Measurements from ENCODE around the gene DPPA2.

Gene DPPA2

DNA sequence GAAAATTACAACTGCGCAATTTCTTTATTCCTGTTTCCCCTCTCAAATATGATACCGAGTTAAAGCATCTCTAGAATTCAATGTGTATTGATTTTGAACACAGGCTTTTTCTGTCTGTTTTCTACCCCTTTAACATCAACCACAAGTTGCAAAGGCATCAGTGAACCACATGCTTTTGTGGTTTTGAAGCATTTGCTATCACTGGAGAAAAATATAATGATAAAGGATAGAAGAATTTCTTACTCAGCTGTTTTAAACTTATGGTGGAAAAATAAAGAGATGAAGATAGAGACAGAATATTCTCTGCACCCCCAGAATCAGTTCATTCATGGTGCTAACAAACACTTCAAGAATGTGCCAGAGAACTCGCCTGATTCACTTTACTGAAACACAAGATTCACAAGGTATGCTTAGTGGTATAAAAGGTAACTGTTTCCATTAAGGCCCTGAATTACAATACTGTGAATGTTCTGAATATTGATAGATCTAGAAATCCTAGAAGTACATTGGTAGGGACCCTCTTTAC lies 30.5 kb upstream of the DPPA2 start:
- TF ChIP-seq POU2F2 (IDR thresholded peaks at IDR 0.05; ENCODE audit: low read depth, low read length), result no peak
- TF ChIP-seq SPI1 (IDR thresholded peaks at IDR 0.05; ENCODE audit: low read depth, low read length), result no peak
- TF ChIP-seq POLR2AphosphoS5 (IDR thresholded peaks at IDR 0.05; ENCODE audit: low read depth, low read length), result no peak
- no peak for TF ChIP-seq PAX5 (IDR thresholded peaks at IDR 0.05; ENCODE audit: insufficient read depth, low read length, severe bottlenecking)
- DNase-seq (ENCODE audit: insufficient read length, low spot score) (no peak), FAIRE-seq (no peak)

DNA sequence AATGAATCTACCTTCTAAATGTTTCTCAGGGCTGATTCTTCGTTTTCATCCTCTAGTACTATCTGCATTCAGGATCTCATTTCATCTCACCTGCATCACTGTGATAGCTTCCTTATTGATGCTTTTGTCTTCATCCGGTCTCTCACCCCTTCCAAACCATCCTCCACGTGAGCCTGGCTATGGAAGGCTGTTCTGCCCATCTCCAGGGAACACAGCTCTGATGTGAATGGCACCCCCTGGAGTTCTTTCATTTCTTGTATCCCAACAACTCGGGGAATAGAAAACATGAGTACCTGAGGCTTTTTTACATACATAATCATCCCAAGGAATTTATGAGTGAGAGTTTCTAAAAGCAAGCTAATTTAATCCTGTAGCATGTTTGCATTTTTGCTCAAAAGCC lies 29.8 kb upstream of the DPPA2 start:
- FAIRE-seq (no peak), DNase-seq (ENCODE audit: insufficient read length, low spot score) (no peak)
- TF ChIP-seq SPI1 (IDR thresholded peaks at IDR 0.05; ENCODE audit: low read depth, low read length) (no peak), POLR2AphosphoS5 (IDR thresholded peaks at IDR 0.05; ENCODE audit: low read depth, low read length) (no peak), POLR2A (IDR thresholded peaks at IDR 0.05; ENCODE audit: low read depth, low read length) (no peak), PAX5 (IDR thresholded peaks at IDR 0.05; ENCODE audit: insufficient read depth, low read length, severe bottlenecking) (no peak), TAF1 (IDR thresholded peaks at IDR 0.05; ENCODE audit: low read depth, low read length) (no peak), POU2F2 (IDR thresholded peaks at IDR 0.05; ENCODE audit: low read depth, low read length) (no peak)

DNA sequence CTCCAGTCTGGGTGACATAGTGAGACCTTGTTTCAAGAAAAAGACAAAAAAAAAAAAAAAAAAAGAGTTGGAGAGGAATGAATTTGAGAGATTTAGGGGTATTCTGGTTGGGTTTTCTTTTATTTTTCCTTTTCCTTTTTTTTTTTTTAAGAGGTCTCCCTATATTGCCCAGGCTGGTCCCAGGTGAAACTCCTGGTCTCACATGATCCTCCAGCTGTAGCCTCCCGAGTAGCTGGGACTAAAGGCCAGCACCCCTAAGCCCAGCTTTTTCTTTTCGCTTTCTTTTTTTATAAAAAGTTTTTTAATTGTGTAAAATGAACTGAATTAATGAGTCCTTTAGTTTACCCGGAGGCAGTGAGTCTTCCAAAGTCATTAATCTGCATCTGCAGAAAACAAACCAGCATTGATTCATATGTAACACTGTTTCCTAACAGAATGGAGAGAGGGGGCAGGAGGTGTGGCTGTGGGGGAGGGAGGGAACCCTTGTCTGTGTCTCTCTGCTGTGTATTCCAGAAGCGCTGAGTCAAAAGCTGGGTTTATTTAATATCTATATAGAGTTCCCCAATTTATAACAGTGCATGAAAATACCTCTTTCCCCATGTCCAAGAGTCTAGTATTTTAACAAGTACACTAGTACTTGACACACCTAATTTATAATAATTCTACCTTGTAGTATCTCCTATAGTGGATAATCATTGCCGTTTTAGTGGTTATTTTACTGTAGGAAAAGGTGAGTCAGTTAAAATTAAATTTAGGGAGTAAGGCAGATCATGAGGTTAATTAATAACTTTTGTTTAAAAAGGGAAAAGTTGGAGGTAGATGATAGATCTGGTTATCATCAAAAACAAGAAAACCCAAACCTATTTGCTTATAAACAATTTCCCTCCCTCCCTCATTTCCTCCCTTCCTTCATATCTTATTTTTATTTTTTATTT lies 23.7 kb upstream of the DPPA2 start:
- no peak for FAIRE-seq
- no peak for DNase-seq (ENCODE audit: insufficient read length, low spot score)
- TF ChIP-seq POLR2A (IDR thresholded peaks at IDR 0.05; ENCODE audit: low read depth, low read length) (no peak), POU2F2 (IDR thresholded peaks at IDR 0.05; ENCODE audit: low read depth, low read length) (no peak), POLR2AphosphoS5 (IDR thresholded peaks at IDR 0.05; ENCODE audit: low read depth, low read length) (no peak), PAX5 (IDR thresholded peaks at IDR 0.05; ENCODE audit: insufficient read depth, low read length, severe bottlenecking) (no peak), SPI1 (IDR thresholded peaks at IDR 0.05; ENCODE audit: low read depth, low read length) (no peak), TAF1 (IDR thresholded peaks at IDR 0.05; ENCODE audit: low read depth, low read length) (no peak)

DNA sequence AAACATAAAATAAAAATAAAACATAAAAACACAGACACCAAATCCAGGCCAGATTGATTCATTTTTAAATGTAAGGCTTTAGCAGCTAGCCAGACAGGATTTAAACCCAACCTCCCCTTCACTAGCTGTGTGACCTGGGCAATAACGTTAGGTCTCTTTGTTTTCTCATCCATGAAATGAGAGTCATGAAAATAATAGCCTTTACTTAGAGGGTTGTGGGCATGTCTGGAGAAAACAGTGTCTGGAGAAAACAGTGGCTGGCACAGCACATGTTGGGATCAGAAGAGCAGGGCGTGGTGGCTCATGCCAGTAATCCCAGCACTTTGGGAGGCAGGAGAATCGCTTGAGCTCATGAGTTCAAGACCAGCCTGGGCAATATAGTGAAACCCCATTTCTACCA lies 22.9 kb upstream of the DPPA2 start:
- DNase-seq (ENCODE audit: insufficient read length, low spot score) (no peak), FAIRE-seq (no peak)
- TF ChIP-seq PAX5 (IDR thresholded peaks at IDR 0.05; ENCODE audit: insufficient read depth, low read length, severe bottlenecking) (no peak), POLR2A (IDR thresholded peaks at IDR 0.05; ENCODE audit: low read depth, low read length) (no peak), TAF1 (IDR thresholded peaks at IDR 0.05; ENCODE audit: low read depth, low read length) (no peak), POU2F2 (IDR thresholded peaks at IDR 0.05; ENCODE audit: low read depth, low read length) (no peak), POLR2AphosphoS5 (IDR thresholded peaks at IDR 0.05; ENCODE audit: low read depth, low read length) (no peak), SPI1 (IDR thresholded peaks at IDR 0.05; ENCODE audit: low read depth, low read length) (no peak)

DNA sequence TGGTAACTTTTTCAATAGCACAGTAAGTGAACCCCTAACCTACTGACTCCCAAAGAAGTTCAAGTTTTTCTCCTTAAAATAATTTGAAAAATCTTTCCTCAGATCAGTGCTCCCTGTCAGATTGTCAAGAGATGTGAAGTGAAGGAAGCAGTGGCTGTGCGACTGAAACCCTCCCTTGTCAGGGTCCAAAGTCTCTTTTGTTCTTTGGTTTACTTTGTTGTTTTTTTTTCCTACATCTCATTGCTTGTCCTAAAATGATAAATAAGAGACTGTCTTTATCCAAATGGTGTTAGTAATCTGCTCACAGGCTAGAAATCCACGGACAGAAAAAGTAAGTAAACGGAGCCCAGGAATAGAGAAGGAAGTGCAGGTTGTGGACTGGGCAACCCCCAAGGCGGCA lies 22.0 kb upstream of the DPPA2 start:
- DNase-seq (ENCODE audit: insufficient read length, low spot score), result no peak
- no peak for TF ChIP-seq SPI1 (IDR thresholded peaks at IDR 0.05; ENCODE audit: low read depth, low read length)
- TF ChIP-seq PAX5 (IDR thresholded peaks at IDR 0.05; ENCODE audit: insufficient read depth, low read length, severe bottlenecking), result no peak
- TF ChIP-seq TAF1 (IDR thresholded peaks at IDR 0.05; ENCODE audit: low read depth, low read length), result no peak
- no peak for TF ChIP-seq POLR2AphosphoS5 (IDR thresholded peaks at IDR 0.05; ENCODE audit: low read depth, low read length)
- TF ChIP-seq POU2F2 (IDR thresholded peaks at IDR 0.05; ENCODE audit: low read depth, low read length), result no peak
- TF ChIP-seq POLR2A (IDR thresholded peaks at IDR 0.05; ENCODE audit: low read depth, low read length), result no peak
- FAIRE-seq, result no peak

DNA sequence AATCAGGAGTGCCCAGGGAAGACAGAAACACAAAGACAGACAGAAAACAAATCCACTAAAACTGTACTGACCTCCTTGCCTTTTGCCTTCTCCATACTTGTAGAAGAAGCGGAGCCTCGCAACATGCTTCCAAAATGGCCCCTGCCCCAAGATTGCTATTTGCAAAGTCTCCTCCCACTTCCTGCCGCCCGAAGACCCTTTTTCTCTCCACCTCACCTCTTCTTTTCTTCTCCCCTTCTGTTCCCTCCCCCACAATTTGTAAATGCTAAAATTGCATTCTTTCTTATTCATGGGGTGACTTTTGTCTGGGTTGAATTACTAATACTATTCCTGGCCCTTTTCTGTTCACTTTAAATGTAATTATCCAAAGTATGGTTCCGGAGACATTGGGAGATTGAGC lies 21.1 kb upstream of the DPPA2 start, which contains the start of gene DPPA4:
TSS of gene DPPA4 (minus strand) at position 154 of the 400 bp plus-strand sequence. CDS start at position 125, 29 bp downstream.
- no peak for TF ChIP-seq PAX5 (IDR thresholded peaks at IDR 0.05; ENCODE audit: insufficient read depth, low read length, severe bottlenecking)
- TF ChIP-seq POLR2AphosphoS5 (IDR thresholded peaks at IDR 0.05; ENCODE audit: low read depth, low read length), result no peak
- no peak for TF ChIP-seq SPI1 (IDR thresholded peaks at IDR 0.05; ENCODE audit: low read depth, low read length)
- TF ChIP-seq TAF1 (IDR thresholded peaks at IDR 0.05; ENCODE audit: low read depth, low read length), result no peak
- no peak for TF ChIP-seq POU2F2 (IDR thresholded peaks at IDR 0.05; ENCODE audit: low read depth, low read length)
- TF ChIP-seq POLR2A (IDR thresholded peaks at IDR 0.05; ENCODE audit: low read depth, low read length), result no peak
- DNase-seq (ENCODE audit: insufficient read length, low spot score) (no peak), FAIRE-seq (no peak)

DNA sequence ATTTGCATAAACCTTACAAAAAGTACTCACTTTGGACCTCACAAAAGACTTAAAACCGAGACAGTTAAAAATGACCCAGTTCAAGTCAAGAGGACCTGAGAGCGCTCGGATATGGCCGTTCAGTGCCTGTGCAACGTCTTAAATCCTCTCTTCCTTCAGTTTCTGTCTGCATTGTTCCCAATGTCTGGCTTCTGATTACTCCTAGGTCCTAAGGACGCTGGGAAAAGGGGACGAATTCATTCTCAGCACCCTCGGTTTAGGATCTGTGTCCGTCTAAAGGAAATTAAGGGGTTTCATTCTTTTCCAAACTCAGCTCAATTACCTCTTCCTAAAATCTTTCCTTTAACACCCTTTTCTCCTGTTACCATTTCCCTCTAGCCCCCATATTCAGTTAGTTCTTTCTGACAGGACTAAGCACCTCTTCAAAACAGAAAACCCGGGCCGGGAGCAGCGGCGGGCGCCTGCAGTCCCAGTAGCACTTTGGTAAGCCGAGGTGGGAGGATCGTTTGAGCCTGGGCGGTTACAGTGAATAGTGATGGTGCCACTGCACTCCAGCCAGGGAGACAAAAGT lies 20.1 kb upstream of the DPPA2 start:
- FAIRE-seq, result no peak
- no peak for TF ChIP-seq PAX5 (IDR thresholded peaks at IDR 0.05; ENCODE audit: insufficient read depth, low read length, severe bottlenecking)
- no peak for TF ChIP-seq POLR2AphosphoS5 (IDR thresholded peaks at IDR 0.05; ENCODE audit: low read depth, low read length)
- TF ChIP-seq SPI1 (IDR thresholded peaks at IDR 0.05; ENCODE audit: low read depth, low read length), result no peak
- no peak for TF ChIP-seq POLR2A (IDR thresholded peaks at IDR 0.05; ENCODE audit: low read depth, low read length)
- TF ChIP-seq POU2F2 (IDR thresholded peaks at IDR 0.05; ENCODE audit: low read depth, low read length), result no peak
- no peak for TF ChIP-seq TAF1 (IDR thresholded peaks at IDR 0.05; ENCODE audit: low read depth, low read length)
- DNase-seq (ENCODE audit: insufficient read length, low spot score), result no peak

DNA sequence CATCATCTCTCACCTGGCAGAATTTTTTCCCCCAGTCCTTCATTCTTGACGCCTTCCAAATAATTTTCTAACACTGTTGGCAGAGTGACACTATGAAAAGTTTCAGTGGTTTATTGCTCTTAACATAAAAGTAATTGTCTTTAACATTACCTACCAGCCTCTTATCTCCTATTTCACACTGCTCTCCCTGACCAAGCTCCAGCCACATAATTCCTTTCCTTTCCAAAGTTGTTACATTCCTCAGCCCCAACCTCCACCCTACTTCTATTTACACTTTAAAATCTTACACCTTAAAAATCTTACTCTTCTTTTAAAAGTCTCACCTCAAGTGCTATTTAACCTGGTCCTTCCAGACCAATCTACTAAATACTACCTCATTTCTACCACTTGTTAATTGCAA lies 18.3 kb upstream of the DPPA2 start:
- DNase-seq (ENCODE audit: insufficient read length, low spot score), result no peak
- TF ChIP-seq POLR2A (IDR thresholded peaks at IDR 0.05; ENCODE audit: low read depth, low read length) (no peak), POLR2AphosphoS5 (IDR thresholded peaks at IDR 0.05; ENCODE audit: low read depth, low read length) (no peak), SPI1 (IDR thresholded peaks at IDR 0.05; ENCODE audit: low read depth, low read length) (no peak), PAX5 (IDR thresholded peaks at IDR 0.05; ENCODE audit: insufficient read depth, low read length, severe bottlenecking) (no peak), POU2F2 (IDR thresholded peaks at IDR 0.05; ENCODE audit: low read depth, low read length) (no peak), TAF1 (IDR thresholded peaks at IDR 0.05; ENCODE audit: low read depth, low read length) (no peak)
- no peak for FAIRE-seq

DNA sequence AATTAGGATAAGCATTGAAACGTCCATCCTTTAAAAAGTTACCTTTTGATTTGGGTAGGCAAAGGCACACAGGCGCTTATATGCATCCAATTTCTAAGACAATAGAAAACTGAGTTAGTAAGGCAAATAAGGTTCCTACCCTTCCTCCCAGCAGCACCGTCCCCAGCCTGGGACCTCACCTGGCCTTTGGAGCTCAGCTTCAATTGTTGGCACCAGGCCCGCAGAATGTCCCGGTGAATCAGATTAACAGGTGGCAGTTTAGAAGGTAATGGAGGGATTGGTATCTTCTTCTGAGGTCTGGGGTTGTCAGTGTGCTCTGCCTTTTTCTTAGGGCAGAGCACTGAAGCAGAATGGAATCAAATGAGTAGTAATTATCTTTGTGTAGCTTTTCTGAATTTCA lies 15.4 kb upstream of the DPPA2 start:
- no peak for TF ChIP-seq POLR2A (IDR thresholded peaks at IDR 0.05; ENCODE audit: low read depth, low read length)
- TF ChIP-seq TAF1 (IDR thresholded peaks at IDR 0.05; ENCODE audit: low read depth, low read length), result no peak
- TF ChIP-seq PAX5 (IDR thresholded peaks at IDR 0.05; ENCODE audit: insufficient read depth, low read length, severe bottlenecking), result no peak
- TF ChIP-seq SPI1 (IDR thresholded peaks at IDR 0.05; ENCODE audit: low read depth, low read length), result no peak
- no peak for FAIRE-seq
- DNase-seq (ENCODE audit: insufficient read length, low spot score), result no peak
